GM18868 (cell line): Measurements from ENCODE around the gene FAM193A.
"Not testable (repeated sequence)": the region's sequence is repeated elsewhere in the genome, so short reads cannot be mapped to it uniquely, and the experiment has no call there.

Source experiments
- ATAC-seq: cut with Tn5 transposase; IDR thresholded peaks from one replicate; pipeline ENCODE4 v1.9.1; 2021; ENCODE audit warnings: mild to moderate bottlenecking, moderate library complexity; ENCODE audit not compliant: unreplicated experiment

Gene FAM193A

DNA sequence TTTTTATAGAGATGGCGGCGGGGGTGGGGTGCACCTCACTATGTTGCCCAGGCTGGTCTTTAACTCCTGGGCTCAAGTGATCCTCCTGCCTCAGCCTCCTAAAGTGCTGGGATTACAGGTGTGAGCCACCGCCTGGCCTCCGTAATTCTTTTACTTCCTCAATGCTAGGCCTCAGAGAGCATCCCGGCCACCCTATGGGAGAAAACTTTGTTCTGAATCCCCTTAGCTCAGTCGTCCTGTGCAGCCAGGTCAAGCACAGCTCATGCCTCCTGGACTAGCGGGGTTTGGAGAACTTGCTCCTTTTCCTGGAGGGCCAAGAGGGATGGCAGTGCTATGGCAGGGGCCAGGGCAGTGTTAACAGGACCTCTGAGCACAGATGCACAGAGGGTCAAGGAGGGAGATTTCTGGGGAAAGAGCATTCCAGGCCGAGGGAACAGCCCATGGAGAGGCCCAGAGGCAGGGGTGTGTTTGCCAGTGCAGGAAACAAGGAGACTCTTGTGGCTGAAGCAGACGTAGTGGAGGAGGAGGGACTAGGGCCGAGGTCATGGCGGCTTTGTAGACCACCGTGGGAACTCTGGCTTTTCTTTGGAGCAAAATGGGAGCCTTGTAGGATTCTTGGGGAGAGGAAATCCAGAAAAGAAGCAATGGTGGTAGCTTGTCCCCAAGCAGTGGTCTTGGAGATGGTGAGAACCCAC, 229.5 kb downstream of the FAM193A start:
- ATAC-seq = no peak

DNA sequence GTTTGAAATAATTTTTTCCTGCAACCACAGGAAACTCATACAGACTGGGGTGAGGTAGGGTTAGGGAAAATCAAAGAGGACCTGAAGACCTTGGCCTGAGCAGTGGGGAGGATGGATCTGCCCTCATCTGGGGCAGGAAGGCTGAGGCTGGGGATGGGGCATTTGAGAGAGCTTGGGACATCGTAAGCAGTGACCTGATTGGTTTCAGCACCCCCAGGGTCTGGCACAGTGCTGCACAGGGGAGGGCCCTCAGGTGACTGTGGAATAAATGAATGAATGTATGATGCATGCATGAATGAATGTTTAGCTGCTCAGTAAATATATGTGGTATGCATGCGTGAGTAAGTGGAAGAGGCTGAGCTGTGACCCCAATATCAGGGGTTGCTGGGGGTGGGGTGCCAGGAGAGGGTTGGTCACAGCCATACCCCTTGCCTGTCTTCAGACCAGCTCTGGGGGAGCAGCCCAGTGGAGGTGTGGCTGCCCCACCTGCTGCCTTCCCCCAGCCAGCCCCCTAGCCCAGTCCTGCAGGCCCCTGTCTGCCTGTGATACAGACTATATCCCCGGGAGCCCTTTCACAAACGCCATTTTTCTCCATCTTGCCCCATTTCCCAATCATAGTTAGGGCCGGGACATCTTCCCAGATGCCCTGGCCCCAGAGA, 230.7 kb downstream of the FAM193A start:
- ATAC-seq = no peak

DNA sequence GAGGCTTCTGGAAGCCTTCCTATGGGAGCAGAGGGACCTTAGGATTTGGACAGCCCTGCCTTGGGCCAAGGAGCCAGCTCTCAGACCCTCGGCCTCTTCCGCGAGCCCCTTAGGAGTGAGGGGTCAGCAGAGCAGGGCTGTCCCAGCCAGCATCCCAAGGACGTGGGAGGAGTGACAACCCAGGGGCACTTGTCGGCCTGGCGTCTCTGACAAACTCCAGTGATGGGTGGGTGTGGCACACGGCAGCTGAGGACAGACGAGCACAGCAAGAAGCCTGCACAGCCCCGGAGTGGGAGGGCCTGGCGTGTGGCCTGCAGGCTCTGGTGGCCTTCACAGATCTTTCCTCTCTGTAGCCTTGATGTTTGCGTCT, 231.2 kb downstream of the FAM193A start:
- no peak for ATAC-seq

- ATAC-seq = no peak
These were observed 231.7 kb downstream of the FAM193A start for GRCh38 chr4:2768124-2768523.

DNA sequence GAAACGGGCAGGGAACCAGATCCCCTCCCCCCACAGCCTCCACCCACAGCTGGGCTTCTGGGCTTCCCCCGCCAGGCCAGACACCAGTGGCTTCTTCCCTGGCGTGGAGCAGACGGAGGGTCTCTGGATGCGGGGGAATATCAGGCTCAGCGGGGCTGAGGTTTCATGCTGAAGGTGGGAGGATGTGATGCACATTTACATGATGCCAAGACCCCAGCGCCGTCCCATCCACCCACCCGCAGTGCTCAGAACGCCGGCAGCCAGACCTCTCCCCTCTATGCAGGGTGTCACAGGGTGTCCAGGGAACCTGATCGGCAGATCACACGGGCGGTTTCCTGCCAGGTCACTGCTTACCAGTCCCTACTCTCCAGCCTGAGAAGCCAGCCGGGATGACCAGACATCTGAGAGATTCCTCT, 232.5 kb downstream of the FAM193A start:
- ATAC-seq = no peak

DNA sequence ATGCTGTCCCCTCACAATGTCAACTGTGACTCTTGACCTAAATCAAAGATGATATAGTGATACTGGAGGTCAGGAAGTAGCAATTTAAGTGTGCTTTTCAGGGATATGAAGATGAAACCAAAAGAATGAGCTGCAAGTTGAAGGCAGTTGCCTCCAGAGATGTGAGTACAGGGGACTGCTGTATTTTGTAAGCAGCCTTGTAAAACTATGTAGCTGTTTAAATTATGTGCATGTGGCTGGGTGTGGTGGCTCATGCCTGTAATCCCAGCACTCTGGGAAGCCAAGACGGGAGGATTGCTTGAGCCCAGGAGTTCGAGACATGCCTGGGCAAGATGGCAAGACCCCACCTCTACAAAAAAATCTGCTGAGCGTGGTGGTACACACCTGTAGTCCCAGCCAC, 234.8 kb downstream of the FAM193A start:
- ATAC-seq = no peak

GRCh38 chr4:2780643-2781042, 244.2 kb downstream of the FAM193A start:
- ATAC-seq = not testable (repeated sequence)

DNA sequence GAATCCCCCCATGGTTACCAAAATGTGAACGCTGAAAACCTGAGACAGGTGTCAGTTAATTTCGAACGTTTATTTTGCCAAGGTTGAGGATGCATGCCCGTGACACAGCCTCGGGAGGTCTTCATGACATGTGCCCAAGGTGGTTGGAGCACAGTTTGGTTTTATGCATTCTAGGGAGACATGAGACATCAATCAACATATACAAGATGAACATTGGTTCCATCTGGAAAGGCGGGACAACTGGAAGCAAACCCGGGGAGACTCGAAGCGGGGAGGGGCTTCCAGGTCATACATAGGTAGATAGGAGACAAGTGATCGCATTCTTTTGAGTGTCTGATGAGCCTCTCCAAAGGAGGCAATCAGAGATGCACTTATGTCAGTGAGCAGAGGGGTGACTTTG, 245.5 kb downstream of the FAM193A start:
- no peak for ATAC-seq
